Activated B cell treated with CpG ODN at 0.5 μM for 24 hours (primary cell): Measurements from ENCODE around the gene MYL11. TPM values are rescaled to one million over a fixed set of nuclear protein-coding genes. Genes with fewer than 3 reads are reported as not detected.

Experiments used
- total RNA-seq: library from RNA; stranded (reverse); gene quantifications from 2 replicates; pipeline ENCODE4 v1.2.3, GENCODE V29; 2022

Gene MYL11
- total RNA-seq, 1 donor from 2014 or later, result not detected

Other genes with a start within 250 kb of the MYL11 start
- gene CORO1A, start 191.2 kb upstream of the MYL11 start, total RNA-seq, result 1,030 and 1,060 TPM in 2 replicates
- gene BOLA2B, start 181.1 kb upstream of the MYL11 start, total RNA-seq, result 145 and 174 TPM in 2 replicates
- 54.2 and 77.0 TPM in 2 replicates for gene SLX1A, start 180.9 kb upstream of the MYL11 start, total RNA-seq
- gene SULT1A3, start 175.5 kb upstream of the MYL11 start, total RNA-seq, result 15.7 and 23.3 TPM in 2 replicates
- gene NPIPB13, start 126.3 kb upstream of the MYL11 start, total RNA-seq, result 42.9 and 48.1 TPM in 2 replicates
- 87.8 and 88.0 TPM in 2 replicates for gene CD2BP2, start 19.5 kb upstream of the MYL11 start, total RNA-seq
- gene TBC1D10B, start 4.3 kb upstream of the MYL11 start, total RNA-seq, result 46.3 and 50.2 TPM in 2 replicates
- gene SEPTIN1, start 7.8 kb downstream of the MYL11 start, total RNA-seq, result 192 and 199 TPM in 2 replicates
- 11.7 and 13.0 TPM in 2 replicates for gene ZNF48, start 20.6 kb downstream of the MYL11 start, total RNA-seq
- gene ZNF771, start 32.8 kb downstream of the MYL11 start, total RNA-seq, result 4.4 and 5.2 TPM in 2 replicates
- 66.7 and 81.5 TPM in 2 replicates for gene DCTPP1, start 55.2 kb downstream of the MYL11 start, total RNA-seq
- gene SEPHS2, start 71.1 kb downstream of the MYL11 start, total RNA-seq, result 79.1 and 80.0 TPM in 2 replicates
- gene ITGAL, start 97.9 kb downstream of the MYL11 start, total RNA-seq, result 216 and 240 TPM in 2 replicates
- 29.2 and 30.7 TPM in 2 replicates for gene ZNF768, start 151.8 kb downstream of the MYL11 start, total RNA-seq
- gene ZNF747, start 160.1 kb downstream of the MYL11 start, total RNA-seq, result 16.3 and 21.6 TPM in 2 replicates
- 16.1 and 19.2 TPM in 2 replicates for gene ZNF764, start 183.6 kb downstream of the MYL11 start, total RNA-seq
- gene ZNF688, start 196.9 kb downstream of the MYL11 start, total RNA-seq, result 13.9 and 14.7 TPM in 2 replicates
- 20.0 and 22.8 TPM in 2 replicates for gene ZNF785, start 210.9 kb downstream of the MYL11 start, total RNA-seq
- gene ZNF689, start 235.6 kb downstream of the MYL11 start, total RNA-seq, result 10.1 and 11.6 TPM in 2 replicates